GM19468 (cell line): ENCODE measurements around the gene DBF4B.
"Not testable (repeated sequence)": the region's sequence is repeated elsewhere in the genome, so short reads cannot be mapped to it uniquely, and the experiment has no call there.

Experiments
- ATAC-seq: cut with Tn5 transposase; IDR thresholded peaks from one replicate; pipeline ENCODE4 v1.9.1; 2021; ENCODE audit warnings: mild to moderate bottlenecking, moderate library complexity, moderate number of reproducible peaks; ENCODE audit not compliant: unreplicated experiment; ENCODE audit errors: extremely low read depth

The DBF4B gene, protein sequence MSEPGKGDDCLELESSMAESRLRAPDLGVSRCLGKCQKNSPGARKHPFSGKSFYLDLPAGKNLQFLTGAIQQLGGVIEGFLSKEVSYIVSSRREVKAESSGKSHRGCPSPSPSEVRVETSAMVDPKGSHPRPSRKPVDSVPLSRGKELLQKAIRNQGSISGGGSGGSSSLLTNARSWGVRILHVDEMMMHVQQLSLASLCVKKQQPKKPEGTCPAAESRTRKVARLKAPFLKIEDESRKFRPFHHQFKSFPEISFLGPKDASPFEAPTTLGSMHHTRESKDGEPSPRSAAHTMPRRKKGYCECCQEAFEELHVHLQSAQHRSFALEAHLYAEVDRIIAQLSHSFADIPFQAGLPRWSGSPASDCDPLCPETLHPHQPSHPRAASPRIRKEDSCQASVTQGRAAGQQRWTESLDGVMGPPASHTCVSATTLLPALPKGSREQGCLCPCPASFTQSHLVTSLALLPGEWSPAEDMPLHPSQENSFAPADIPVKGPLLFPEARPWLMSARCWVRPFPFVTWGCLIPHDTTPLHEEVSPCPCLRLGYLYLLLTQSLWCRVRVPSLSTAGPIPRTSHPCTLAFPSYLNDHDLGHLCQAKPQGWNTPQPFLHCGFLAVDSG

DNA sequence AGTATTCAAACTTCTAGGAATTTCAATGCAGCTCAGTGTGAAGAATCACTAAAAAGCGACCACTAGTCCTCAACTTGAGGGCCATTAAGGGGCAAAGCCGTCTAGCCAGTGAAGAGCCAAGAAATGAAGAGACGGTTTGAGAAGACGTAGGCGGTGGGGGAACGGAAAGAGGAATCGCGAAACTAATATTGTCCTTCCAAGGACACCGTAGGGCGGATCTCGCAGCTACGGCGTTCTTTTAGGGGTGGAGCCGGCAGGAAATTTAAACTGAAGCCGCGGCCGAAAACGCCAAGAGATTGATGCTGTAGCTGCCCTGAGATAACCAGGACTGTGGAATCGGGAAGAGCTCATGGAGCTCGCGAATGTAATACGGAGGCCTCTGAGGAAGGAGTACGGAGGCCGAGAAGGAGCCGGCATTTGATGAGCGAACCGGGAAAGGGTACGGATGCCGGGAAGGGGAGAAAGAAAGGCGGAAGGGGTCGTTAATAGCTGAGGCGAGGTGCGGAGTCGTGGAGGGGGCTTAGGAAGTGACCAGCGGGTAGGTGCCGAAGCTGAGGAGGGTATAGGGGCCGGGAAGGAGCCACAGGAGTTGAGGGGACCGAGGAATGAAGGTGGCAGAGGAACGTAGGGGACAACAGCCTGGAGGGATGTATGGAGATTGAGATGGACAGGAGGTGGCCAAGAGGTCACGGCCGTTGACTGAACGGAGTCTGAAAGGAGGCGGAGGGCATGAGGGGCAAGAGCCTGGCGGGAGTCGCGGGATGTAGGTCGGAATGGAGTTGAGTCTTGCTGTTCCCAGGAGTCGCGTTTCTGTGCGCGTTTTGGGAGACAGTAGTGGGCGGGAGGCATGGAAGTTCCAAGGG, at the start of gene DBF4B:
Gene DBF4B (plus strand): TSS at position 265 of the 863 bp plus-strand sequence. CDS start 156 bp downstream, at position 421.
- ATAC-seq, result no peak

DNA sequence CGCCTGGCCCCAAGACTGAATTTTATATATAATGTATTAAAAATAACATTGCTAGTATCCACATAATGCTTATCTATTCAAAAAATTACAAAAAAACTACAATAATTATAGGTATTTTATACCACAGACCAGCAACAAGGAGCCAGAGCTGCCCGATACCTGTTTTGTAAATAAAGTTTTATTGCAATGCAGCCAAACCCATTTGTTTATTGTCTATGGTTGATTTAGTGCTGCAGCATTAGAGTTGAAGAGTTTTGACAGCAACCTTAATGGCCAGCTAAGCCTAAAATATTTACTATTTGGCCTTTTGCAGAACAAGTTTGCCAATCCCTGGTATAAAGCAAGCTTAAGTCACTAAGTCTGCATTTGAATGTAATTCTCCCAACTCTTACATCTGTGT, 46.6 kb upstream of the DBF4B start:
- no peak for ATAC-seq

DNA sequence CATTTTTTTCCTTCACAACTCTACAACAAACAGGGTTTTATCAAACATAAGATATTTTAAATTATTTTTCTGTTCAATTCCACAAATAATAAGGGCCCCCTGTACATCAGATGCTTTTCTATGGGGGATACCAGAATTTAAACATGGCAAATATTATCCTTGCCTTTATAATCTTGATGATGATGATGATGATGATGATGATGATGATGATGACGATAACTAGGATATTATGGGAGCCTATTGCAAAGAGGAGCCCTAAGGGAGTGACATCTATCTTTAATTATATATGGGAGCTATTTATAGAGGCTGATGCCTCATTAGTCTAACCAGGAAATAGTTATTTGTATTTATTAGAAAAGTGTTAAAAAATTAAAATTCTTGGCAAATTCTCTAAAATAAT, 45.4 kb upstream of the DBF4B start:
- no peak for ATAC-seq

DNA sequence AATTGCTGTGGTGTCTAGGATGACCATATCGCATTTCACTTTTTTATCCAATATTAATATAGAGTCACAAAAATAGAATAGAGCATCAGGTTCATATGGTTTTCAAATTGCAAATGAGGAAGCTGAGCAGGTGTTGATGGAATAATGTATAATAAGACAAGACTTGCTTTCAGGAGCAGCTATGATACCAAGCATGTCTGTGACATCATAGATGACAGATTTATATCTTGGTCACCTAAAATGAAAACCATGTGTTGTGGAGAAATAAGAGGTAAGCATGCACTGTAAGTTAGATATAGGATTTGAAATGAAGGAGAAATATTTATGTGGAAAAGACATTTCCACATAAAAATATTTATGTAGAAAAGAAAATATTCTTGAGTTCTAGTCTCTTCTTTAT, 43.6 kb upstream of the DBF4B start:
- no peak for ATAC-seq

DNA sequence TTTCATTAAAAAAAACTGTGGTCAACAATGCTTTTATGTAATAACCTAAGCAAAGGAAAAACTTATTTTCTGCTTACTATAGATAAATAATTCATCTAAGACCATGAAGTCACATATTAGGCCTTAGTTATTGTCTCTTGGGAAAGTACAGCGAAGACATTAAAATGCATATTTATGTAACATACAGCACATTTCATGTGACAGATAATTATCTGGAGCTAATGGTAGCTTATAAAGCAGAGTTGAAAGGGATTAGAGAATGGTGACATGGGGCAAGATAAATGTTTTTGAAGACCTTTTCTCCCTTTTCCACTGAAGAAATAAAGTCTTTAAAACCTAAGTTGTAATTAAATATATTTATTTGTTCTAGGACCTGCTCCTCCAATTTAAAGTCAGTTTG, 42.5 kb upstream of the DBF4B start:
- ATAC-seq, result no peak

DNA sequence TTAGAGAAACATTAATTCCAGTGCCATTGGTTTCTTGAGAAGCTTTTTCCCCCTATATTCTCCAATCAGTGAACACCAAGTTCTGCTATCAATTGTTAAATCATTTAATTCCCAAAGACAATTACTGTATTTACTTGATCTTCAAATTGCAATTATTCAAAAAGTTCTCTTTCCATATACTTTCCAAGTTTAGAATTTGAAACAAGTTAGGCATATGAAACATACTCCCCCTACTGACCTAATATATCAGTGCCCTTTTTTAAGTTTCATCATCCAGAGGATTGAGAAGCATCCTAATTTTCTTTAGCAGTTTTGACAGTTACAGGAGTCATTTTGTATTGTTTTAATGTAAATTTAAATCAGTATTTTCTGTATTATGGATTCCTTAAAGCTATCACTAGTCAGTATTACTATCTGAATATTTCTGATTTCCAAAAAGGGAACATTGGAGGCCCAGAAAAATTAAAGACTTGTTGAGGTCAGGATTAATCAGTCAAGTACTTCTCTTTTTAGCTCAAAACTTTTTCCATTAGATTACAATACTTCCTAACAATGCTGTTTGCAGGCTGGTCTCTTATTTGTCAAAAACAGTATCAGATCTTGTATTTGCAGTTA, 35.9 kb upstream of the DBF4B start:
- ATAC-seq, result no peak

DNA sequence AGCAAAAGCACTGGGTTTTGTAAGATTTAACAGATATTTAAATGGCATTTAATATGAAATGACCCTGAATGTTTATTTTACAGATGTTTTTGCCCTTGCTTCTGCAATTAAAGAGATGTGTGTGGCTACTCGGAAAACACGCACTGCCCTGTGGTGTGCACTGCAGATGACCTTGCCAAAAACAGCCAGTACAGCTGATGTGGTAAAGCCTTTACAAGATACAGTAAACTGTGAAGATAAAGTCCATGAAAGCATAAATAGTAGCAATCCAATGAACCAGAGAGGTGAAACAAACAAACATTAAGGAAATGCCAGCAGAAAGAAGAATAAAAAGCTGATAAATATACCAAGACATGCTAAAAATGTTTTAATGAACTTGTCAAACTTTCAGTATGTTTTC, 34.6 kb upstream of the DBF4B start:
- ATAC-seq, result no peak

DNA sequence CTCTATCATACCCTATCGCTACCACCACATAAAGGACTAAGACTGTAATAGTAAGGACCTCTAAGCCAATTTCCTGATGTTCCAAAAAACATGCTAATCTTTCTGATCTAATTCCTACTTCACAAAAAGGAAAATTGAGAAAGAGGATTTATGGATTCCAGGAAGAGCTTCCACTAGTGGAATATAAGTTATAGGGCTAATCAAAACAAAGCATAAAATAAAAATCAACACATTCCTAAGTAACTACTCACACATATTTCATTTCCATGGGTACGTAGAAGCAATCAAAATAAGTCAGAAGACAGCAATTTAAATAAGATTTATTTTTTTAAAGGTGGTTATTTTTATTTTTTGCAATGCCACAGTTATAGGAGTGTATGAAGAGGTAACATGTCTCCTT, 31.3 kb upstream of the DBF4B start:
- ATAC-seq, result no peak

DNA sequence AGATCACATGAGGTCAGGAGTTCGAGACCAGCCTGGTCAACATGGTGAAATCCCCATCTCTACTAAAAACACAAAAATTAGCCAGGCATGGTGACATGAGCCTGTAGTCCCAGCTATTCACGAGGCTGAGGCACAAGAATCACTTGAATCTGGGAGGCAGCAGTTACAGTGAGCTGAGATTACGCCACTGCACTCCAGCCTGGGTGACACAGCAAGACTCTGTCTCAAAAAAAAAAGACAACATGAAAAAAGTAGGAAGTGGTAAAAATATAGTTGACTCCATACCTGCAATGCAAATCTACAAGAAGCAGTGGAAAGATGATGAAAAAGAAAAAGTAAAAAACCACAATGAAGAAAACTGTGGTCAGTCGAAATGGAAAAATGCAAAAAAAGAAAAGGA, 25.2 kb upstream of the DBF4B start:
- ATAC-seq, result not testable (repeated sequence)

DNA sequence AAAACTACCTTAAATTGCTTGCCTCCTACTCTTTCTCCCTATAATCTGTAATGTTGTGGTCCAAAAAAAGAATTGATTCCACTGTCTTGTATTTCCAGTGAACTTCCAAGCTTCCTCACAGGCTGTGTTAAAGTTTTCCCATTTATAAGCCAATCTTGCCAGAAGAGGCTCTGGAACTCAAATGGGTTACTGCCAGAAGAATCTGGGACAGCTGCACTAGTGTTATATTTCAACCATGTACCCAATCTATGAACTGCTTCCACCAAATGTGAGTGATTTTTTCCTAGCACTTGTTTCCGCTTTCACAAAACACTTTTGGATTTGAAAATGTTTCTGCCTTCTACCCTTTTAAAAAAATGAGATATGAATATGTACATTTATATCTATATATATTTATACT, 20.7 kb upstream of the DBF4B start:
- no peak for ATAC-seq

DNA sequence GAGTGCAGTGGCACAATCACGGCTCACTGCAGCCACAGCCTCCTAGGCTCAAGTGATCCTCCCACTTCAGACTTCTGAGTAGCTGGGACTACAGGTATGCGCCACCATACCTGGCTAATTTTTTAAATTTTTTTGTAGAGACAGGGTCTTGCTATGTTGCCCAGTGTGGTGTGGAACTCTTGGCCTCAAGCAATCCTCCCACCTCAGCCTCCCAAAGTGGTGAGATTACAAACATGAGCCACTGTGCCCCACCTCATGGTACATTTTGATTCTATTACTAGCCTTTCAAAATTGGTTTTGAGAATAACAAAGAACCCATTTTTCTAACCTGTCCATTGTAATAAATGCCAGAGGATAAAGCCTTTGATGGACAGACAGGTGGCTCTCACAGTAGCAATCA, 20.3 kb upstream of the DBF4B start:
- no peak for ATAC-seq

DNA sequence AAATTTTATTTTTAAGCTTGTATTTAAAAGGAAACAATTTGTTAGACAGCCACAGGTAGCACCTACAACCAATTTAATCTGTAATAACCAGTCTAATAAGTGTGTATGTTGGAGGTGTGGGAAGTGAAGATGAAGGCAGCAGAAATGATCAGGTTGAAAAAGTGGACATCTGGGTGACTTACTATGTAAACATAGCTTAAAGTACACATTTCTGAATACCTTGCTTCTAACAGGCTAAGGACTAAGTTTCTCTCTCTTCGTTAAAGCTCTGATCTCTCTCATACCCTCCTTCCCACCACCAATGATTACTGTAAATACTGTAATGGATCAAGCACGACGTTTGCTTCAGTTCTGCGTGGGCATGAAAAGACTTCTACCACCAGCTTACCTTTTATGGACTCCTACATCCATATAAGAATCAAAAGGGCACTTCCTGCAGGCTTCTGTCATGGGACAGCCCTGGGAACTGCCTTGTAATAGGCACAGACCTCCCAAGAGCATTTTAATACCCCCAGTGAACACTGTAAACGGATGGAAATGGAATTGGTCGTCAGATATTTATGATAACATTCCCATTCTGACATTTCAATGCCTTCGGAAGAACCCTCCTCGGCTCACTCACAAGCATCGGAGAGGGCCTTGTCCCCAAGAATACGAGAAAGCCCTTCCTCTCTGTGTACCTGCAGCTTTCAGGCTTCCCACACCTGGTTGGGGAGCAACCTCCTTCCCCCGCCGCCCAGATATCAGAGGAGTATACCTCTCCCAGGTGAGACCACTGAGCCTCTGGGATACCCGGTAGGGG, 19.6 kb upstream of the DBF4B start:
- no peak for ATAC-seq

DNA sequence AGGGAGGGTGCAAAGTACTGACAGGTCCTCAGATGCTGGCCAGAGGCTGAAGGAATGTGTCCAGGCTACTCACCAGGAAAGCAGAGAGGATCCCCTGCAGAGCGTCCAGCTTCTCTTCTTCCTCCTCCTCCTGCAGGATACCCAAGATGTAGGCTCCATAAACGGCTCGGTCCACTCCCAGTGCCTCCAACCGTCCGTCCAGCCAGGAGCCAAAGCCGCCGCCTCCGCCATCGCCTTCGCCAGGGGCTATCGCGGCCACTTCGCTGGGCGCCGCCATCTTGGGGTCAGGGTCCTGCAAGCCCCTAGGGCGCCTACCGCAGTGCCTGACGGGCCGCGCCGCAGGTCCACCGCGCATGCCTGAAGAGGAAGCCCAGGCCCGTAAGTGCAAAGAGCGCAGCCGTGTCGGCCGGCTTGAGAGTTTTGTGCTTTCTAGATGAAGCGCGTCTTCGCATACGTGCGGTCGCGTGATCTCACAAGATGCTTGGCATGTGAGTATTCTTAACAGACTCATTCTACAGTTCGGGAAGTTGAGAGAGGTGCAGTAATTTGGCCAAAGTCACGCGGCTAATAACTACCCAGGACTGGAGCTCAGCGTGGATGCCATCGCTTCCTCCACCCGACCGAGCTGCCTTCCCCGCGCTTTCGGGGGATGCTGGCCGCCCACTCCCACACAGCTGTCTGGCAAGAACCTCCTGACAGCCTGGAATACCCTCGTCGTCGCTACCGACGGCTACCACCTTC, 18.8 kb upstream of the DBF4B start, which contains the start of gene CCDC43:
Gene CCDC43 (minus strand): TSS at position 300 of the 741 bp plus-strand sequence. CDS start 23 bp downstream, at position 277.
- ATAC-seq, result no peak

DNA sequence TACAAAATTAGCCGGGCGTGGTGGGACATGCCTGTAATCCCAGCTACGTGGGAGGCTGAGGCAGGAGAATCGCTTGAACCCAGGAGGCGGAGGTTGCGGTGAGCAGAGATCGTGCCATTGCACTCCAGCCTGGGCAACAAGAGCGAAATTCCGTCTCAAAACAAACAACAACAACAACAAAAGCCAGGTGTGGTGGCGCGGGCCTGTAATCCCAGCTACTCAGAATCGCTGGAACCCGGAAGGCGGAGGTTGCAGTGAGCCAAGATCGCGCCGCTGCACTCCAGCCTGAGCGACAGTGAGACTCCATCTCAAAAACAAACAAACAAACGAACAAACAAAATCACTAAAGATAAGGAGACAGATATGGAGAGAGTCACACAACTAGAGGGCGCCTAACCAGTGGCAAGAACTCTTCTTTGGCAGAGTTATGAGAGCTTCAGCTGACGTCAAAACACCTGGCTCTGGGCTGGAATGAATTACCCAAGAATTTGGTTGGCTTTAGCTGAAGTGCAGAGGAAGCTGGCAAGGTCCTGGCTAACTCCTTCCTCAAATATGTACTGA, 17.6 kb upstream of the DBF4B start:
- not testable (repeated sequence) for ATAC-seq

DNA sequence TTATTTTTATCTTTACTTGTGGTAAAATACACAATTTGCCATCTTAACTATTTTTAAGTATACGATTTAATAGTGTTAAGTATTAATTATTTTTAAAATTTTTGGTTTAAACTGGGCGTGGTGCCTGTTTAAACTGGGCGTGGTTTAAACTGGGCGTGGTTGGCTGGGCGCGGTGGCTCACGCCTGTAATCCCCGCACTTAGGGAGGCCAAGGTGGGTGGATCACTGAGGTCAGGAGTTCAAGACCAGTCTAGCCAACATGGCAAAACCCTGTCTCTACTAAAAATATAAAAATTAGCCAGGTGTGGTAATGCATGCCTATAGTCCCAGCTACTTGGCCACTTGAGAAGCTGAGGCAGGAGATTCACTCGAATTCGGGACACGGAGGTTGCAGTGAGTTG, 14.9 kb upstream of the DBF4B start:
- ATAC-seq, result no peak

DNA sequence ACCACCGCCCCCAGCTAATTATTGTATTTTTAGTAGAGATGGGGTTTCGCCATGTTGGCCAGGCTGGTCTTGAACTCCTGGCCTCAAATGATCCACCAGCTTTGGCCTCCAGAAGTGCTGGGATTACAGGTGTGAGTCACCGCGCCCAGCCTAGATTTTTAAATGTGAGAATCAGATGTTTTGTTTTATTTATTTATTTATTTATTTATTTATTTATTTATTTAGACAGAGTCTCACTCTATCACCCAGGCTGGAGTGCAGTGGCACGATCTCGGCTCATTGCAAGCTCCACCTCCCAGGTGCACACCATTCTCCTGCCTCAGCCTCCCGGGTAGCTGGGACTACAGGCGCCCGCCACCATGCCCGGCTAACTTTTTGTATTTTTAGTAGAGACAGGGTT, 8.2 kb upstream of the DBF4B start:
- ATAC-seq, result not testable (repeated sequence)

DNA sequence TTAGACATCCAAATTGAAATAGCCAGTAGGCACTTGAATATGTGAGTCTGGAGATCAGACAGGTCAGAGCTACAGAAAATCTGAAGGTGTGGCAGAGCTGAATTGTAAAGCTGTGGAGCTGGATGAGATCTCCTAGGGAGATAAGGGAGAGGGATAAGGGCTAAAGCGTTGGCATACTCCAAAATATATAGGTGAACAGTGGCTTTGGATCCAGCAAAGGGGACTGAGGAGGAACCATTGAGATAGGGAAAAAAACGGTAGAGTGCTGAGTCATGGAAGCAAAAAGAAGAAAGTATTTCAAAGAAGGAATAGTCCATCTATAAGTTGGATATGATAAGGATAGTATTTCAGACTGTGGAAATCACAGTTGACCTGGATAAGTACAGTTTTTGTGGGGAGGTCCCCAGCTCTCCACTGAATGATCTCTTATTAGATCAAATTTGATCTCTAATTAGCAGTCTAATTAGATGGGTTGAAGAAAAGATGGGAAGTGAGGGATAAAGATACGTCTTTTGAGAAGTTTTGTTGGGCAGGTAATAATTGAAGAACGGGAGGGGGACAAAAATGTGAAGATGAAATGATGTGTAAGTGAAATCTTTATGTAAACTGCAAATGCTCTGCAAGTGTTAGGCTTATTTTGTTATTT, 587 bp upstream of the DBF4B start:
- ATAC-seq, result no peak

DNA sequence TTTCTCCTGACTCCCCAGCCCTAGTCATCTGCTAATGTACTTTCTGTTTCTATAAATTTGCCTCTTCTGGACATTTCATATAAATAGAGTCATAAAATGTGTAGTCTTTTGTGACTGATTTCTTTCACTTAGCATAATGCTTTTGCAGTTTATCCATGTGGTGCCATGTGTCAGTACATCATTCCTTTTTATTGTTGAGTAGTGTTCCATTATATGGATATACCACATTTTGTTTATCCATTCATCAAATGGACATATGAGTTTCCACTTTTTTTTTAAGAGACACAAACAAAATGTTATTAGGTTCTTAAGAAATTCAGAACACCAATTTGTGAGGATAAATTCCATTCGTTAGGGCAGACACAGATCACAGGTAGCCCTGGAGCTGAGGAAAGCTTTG, 11.0 kb downstream of the DBF4B start:
- no peak for ATAC-seq
